Subcutaneous abdominal adipose tissue (tissue), 5 donors: ENCODE results near the gene FAM124B.

Source experiments
- H3K27ac ChIP-seq: one replicate; pipeline ENCODE4 v1.7.0; 2013; ENCODE audit warnings: low read depth, mild to moderate bottlenecking, inconsistent platforms, low read length, moderate library complexity
- H3K27me3 ChIP-seq, 5 donors: one replicate each; pipeline ENCODE4 v1.7.0; 2013; ENCODE audit warnings: low read length in 5 of 5, inconsistent platforms in 1 of 5; ENCODE audit not compliant: control insufficient read depth in 5 of 5, insufficient read depth in 4 of 5
- H3K36me3 ChIP-seq, 5 donors: one replicate each; pipeline ENCODE4 v1.7.0; 2013; ENCODE audit warnings: low read length in 5 of 5; ENCODE audit not compliant: control insufficient read depth in 5 of 5, insufficient read depth in 5 of 5
- H3K4me1 ChIP-seq, 5 donors: one replicate each; pipeline ENCODE4 v1.7.0; 2013; ENCODE audit warnings: low read length in 5 of 5, mild to moderate bottlenecking in 3 of 5, moderate library complexity in 1 of 5; ENCODE audit not compliant: control insufficient read depth in 5 of 5, insufficient read depth in 5 of 5
- H3K4me3 ChIP-seq, 5 donors: one replicate each; pipeline ENCODE4 v1.7.0; 2013; ENCODE audit warnings: low read length in 5 of 5, low read depth in 1 of 5
- H3K9ac ChIP-seq, 5 donors: one replicate each; pipeline ENCODE4 v1.7.0; 2013; ENCODE audit warnings: low read length in 5 of 5, mild to moderate bottlenecking in 4 of 5, moderate library complexity in 3 of 5
- H3K9me3 ChIP-seq, 5 donors: one replicate each; pipeline ENCODE4 v1.7.0; 2013; ENCODE audit warnings: low read length in 5 of 5; ENCODE audit not compliant: control insufficient read depth in 5 of 5
- donor health status: healthy.
- donor health status: healthy.
- donor health status: healthy.
- donor health status: healthy.
- donor health status: healthy.

Gene FAM124B

GRCh38 chr2:224434618-224435017 lies 32.7 kb upstream of the FAM124B start:
- no peaks in the 10 kb centered on the region for H3K27me3 ChIP-seq
- peaks cover 0 to 5% (median 0%) of the 10 kb centered on the region in 5 donors for H3K9me3 ChIP-seq
- H3K4me3 ChIP-seq, result no peak overlapping the region
- no peak overlapping the region for H3K27ac ChIP-seq
- no peak overlapping the region for H3K9ac ChIP-seq
- H3K4me1 ChIP-seq, result no peaks in the 10 kb centered on the region
- no peaks in the 10 kb centered on the region for H3K36me3 ChIP-seq

- no peak overlapping the region for H3K9ac ChIP-seq
- H3K36me3 ChIP-seq, result no peaks in the 10 kb centered on the region
- H3K27me3 ChIP-seq, result no peaks in the 10 kb centered on the region
- H3K27ac ChIP-seq, result no peak overlapping the region
- no peak overlapping the region for H3K4me3 ChIP-seq
- H3K4me1 ChIP-seq, result peaks cover 0 to 5% (median 0%) of the 10 kb centered on the region in 5 donors
- H3K9me3 ChIP-seq, result peaks cover 0 to 2% (median 0%) of the 10 kb centered on the region in 5 donors
Observed at GRCh38 chr2:224433442-224433841, 31.5 kb upstream of the FAM124B start.

- Histone ChIP-seq H3K9me3 (peaks cover 0 to 2% (median 0%) of the 10 kb centered on the region in 5 donors), H3K27me3 (no peaks in the 10 kb centered on the region), H3K4me1 (peaks cover 0 to 5% (median 0%) of the 10 kb centered on the region in 5 donors), H3K36me3 (no peaks in the 10 kb centered on the region), H3K27ac (no peak overlapping the region), H3K4me3 (no peak overlapping the region), H3K9ac (no peak overlapping the region)
Observed at GRCh38 chr2:224432003-224432579, 30.2 kb upstream of the FAM124B start.

- Histone ChIP-seq H3K9ac (no peak overlapping the region), H3K27ac (no peak overlapping the region), H3K36me3 (no peaks in the 10 kb centered on the region), H3K4me3 (no peak overlapping the region), H3K4me1 (peaks cover 0 to 5% (median 0%) of the 10 kb centered on the region in 5 donors), H3K27me3 (no peaks in the 10 kb centered on the region), H3K9me3 (peaks cover 0 to 3% (median 0%) of the 10 kb centered on the region in 5 donors)
Observed at GRCh38 chr2:224429441-224429810, 27.5 kb upstream of the FAM124B start.

- H3K9me3 ChIP-seq, result peaks cover 0 to 3% (median 0%) of the 10 kb centered on the region in 5 donors
- no peak overlapping the region for H3K9ac ChIP-seq
- no peaks in the 10 kb centered on the region for H3K27me3 ChIP-seq
- H3K27ac ChIP-seq, result no peak overlapping the region
- H3K36me3 ChIP-seq, result no peaks in the 10 kb centered on the region
- H3K4me1 ChIP-seq, result peaks cover 0 to 5% (median 0%) of the 10 kb centered on the region in 5 donors
- H3K4me3 ChIP-seq, result no peak overlapping the region
Observed at GRCh38 chr2:224428787-224429440, 27.0 kb upstream of the FAM124B start.

- peaks cover 0 to 5% (median 0%) of the 10 kb centered on the region in 5 donors for H3K4me1 ChIP-seq
- H3K27me3 ChIP-seq, result no peaks in the 10 kb centered on the region
- H3K9ac ChIP-seq, result no peak overlapping the region
- no peak overlapping the region for H3K27ac ChIP-seq
- H3K36me3 ChIP-seq, result no peaks in the 10 kb centered on the region
- H3K9me3 ChIP-seq, result peaks cover 0 to 3% (median 0%) of the 10 kb centered on the region in 5 donors
- H3K4me3 ChIP-seq, result no peak overlapping the region
Observed at GRCh38 chr2:224427471-224427870, 25.6 kb upstream of the FAM124B start.

- Histone ChIP-seq H3K9ac (no peak overlapping the region), H3K4me1 (peaks cover 0 to 5% (median 0%) of the 10 kb centered on the region in 5 donors), H3K36me3 (no peaks in the 10 kb centered on the region), H3K9me3 (peaks cover 0 to 3% (median 0%) of the 10 kb centered on the region in 5 donors), H3K4me3 (no peak overlapping the region), H3K27me3 (no peaks in the 10 kb centered on the region), H3K27ac (no peak overlapping the region)
Observed at GRCh38 chr2:224426656-224427055, 24.7 kb upstream of the FAM124B start.

- Histone ChIP-seq H3K4me3 (no peak overlapping the region), H3K27me3 (no peaks in the 10 kb centered on the region), H3K4me1 (peaks cover 0 to 10% (median 0%) of the 10 kb centered on the region in 5 donors), H3K36me3 (no peaks in the 10 kb centered on the region), H3K9ac (no peak overlapping the region), H3K27ac (no peak overlapping the region), H3K9me3 (peaks cover 0 to 3% (median 0%) of the 10 kb centered on the region in 5 donors)
Observed at GRCh38 chr2:224421065-224421464, 19.2 kb upstream of the FAM124B start.

GRCh38 chr2:224417947-224418346 lies 16.0 kb upstream of the FAM124B start:
- no peak overlapping the region for H3K27ac ChIP-seq
- H3K27me3 ChIP-seq, result no peaks in the 10 kb centered on the region
- H3K9me3 ChIP-seq, result no peaks in the 10 kb centered on the region
- peaks cover 0 to 10% (median 0%) of the 10 kb centered on the region in 5 donors for H3K4me1 ChIP-seq
- H3K9ac ChIP-seq, result no peak overlapping the region
- H3K36me3 ChIP-seq, result no peaks in the 10 kb centered on the region
- H3K4me3 ChIP-seq, result no peak overlapping the region

GRCh38 chr2:224417361-224417729 lies 15.4 kb upstream of the FAM124B start:
- Histone ChIP-seq H3K4me3 (no peak overlapping the region), H3K9me3 (no peaks in the 10 kb centered on the region), H3K27me3 (no peaks in the 10 kb centered on the region), H3K27ac (no peak overlapping the region), H3K4me1 (peaks cover 0 to 14% (median 5%) of the 10 kb centered on the region in 5 donors), H3K9ac (no peak overlapping the region), H3K36me3 (no peaks in the 10 kb centered on the region)
